HG03565 (cell line): Measurements from ENCODE around the gene RASL11B.

ENCODE experiments used
- ATAC-seq: cut with Tn5 transposase; IDR thresholded peaks from one replicate; pipeline ENCODE4 v1.9.1; 2021; ENCODE audit warnings: mild to moderate bottlenecking, moderate library complexity; ENCODE audit not compliant: unreplicated experiment

The RASL11B gene

GRCh38 chr4:52873191-52873590 lies 11.1 kb downstream of the RASL11B start:
- no peak for ATAC-seq

- no peak for ATAC-seq
Observed at GRCh38 chr4:52873861-52874343, 11.8 kb downstream of the RASL11B start.

GRCh38 chr4:52874948-52875347 lies 12.8 kb downstream of the RASL11B start:
- no peak for ATAC-seq

GRCh38 chr4:52876069-52876468 lies 14.0 kb downstream of the RASL11B start:
- no peak for ATAC-seq

- ATAC-seq, result no peak
Observed at GRCh38 chr4:52877036-52877435, 14.9 kb downstream of the RASL11B start.

GRCh38 chr4:52877694-52878093 lies 15.6 kb downstream of the RASL11B start:
- no peak for ATAC-seq

GRCh38 chr4:52879471-52879870 lies 17.4 kb downstream of the RASL11B start:
- ATAC-seq, result no peak

- no peak for ATAC-seq
Observed at GRCh38 chr4:52880994-52881393, 18.9 kb downstream of the RASL11B start.

- ATAC-seq, result no peak
Observed at GRCh38 chr4:52883183-52883621, 21.1 kb downstream of the RASL11B start.

GRCh38 chr4:52883707-52884669 lies 21.9 kb downstream of the RASL11B start:
- ATAC-seq, result no peak

GRCh38 chr4:52884994-52885393 lies 22.9 kb downstream of the RASL11B start:
- no peak for ATAC-seq

- ATAC-seq, result no peak
Observed at GRCh38 chr4:52889354-52889753, 27.2 kb downstream of the RASL11B start.

- ATAC-seq, result no peak
Observed at GRCh38 chr4:52889778-52890520, 27.8 kb downstream of the RASL11B start.

- ATAC-seq, result no peak
Observed at GRCh38 chr4:52890521-52890791, 28.3 kb downstream of the RASL11B start.

- no peak for ATAC-seq
Observed at GRCh38 chr4:52891743-52892142, 29.6 kb downstream of the RASL11B start.

GRCh38 chr4:52892880-52893279 lies 30.8 kb downstream of the RASL11B start:
- no peak for ATAC-seq

- ATAC-seq, result no peak
Observed at GRCh38 chr4:52894443-52894842, 32.3 kb downstream of the RASL11B start.

GRCh38 chr4:52903273-52903672 lies 41.2 kb downstream of the RASL11B start:
- no peak for ATAC-seq

GRCh38 chr4:52904421-52904820 lies 42.3 kb downstream of the RASL11B start:
- ATAC-seq, result no peak

GRCh38 chr4:52907510-52907909 lies 45.4 kb downstream of the RASL11B start:
- ATAC-seq, result no peak

GRCh38 chr4:52910115-52910514 lies 48.0 kb downstream of the RASL11B start:
- ATAC-seq, result no peak
